Gastrocnemius medialis (tissue), 4 donors: ENCODE results near the gene PRKD1.

ENCODE experiments used
- POLR2A ChIP-seq, 2 donors: fragments of 450-650 bp; IDR thresholded peaks; one replicate each; pipeline ENCODE4 v1.6.1; 2017; ENCODE audit warnings: antibody characterized with exemption in 2 of 2, mild to moderate bottlenecking in 2 of 2, moderate library complexity in 2 of 2
- TF ChIP-seq, protein P1 (sequence below), 5 experiments: fragments of 450-650 bp in 3 of 5; fragments of 200-600 bp in 2 of 5; sonication (generic) in 2 of 5; IDR thresholded peaks in 4 of 5; conservative IDR thresholded peaks in 1 of 5; 1 replicate in 4 of 5; 2 replicates in 1 of 5; pipeline ENCODE4 v1.5.1; 2016 to 2019; ENCODE audit warnings: antibody characterized with exemption in 5 of 5, mild to moderate bottlenecking in 3 of 5, moderate library complexity in 3 of 5

DNA sequence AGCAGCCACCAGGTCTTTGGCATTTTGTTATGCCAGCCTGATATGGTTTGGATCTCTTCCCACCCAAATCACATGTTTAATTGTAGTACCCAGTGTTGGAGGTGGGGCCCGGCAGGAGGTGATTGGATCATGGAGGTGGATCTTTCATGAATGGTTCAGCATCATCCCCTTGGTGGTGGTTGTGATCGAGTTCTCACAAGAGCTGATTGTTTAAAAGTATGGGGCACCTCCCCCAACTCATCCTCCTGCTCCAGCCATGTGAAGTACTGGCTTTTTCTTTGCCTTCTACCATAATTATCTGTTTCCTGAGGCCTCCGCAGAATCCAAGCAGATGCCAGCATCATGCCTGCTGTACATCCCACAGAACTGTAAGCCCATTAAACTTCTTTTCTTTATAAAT lies 12.8 kb upstream of the PRKD1 start:
- TF ChIP-seq, protein P1, sequence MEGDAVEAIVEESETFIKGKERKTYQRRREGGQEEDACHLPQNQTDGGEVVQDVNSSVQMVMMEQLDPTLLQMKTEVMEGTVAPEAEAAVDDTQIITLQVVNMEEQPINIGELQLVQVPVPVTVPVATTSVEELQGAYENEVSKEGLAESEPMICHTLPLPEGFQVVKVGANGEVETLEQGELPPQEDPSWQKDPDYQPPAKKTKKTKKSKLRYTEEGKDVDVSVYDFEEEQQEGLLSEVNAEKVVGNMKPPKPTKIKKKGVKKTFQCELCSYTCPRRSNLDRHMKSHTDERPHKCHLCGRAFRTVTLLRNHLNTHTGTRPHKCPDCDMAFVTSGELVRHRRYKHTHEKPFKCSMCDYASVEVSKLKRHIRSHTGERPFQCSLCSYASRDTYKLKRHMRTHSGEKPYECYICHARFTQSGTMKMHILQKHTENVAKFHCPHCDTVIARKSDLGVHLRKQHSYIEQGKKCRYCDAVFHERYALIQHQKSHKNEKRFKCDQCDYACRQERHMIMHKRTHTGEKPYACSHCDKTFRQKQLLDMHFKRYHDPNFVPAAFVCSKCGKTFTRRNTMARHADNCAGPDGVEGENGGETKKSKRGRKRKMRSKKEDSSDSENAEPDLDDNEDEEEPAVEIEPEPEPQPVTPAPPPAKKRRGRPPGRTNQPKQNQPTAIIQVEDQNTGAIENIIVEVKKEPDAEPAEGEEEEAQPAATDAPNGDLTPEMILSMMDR (IDR thresholded peaks at IDR 0.05 in 4 of 5, conservative IDR thresholded peaks at IDR 0.05 in 1 of 5), result no peak
- no peak for TF ChIP-seq POLR2A (IDR thresholded peaks at IDR 0.05)
